HUDEP-2 (cell line): ENCODE measurements around the gene XPO1.
"Not testable (repeated sequence)": the region's sequence is repeated elsewhere in the genome, so short reads cannot be mapped to it uniquely, and the experiment has no call there.

Source experiments
- DNase-seq, 76 experiments: peaks; one replicate each; lab custom pipeline; 2025; ENCODE audit not compliant: unreplicated experiment in 76 of 76; lab: John Stamatoyannopoulos, UW

Gene XPO1

DNA sequence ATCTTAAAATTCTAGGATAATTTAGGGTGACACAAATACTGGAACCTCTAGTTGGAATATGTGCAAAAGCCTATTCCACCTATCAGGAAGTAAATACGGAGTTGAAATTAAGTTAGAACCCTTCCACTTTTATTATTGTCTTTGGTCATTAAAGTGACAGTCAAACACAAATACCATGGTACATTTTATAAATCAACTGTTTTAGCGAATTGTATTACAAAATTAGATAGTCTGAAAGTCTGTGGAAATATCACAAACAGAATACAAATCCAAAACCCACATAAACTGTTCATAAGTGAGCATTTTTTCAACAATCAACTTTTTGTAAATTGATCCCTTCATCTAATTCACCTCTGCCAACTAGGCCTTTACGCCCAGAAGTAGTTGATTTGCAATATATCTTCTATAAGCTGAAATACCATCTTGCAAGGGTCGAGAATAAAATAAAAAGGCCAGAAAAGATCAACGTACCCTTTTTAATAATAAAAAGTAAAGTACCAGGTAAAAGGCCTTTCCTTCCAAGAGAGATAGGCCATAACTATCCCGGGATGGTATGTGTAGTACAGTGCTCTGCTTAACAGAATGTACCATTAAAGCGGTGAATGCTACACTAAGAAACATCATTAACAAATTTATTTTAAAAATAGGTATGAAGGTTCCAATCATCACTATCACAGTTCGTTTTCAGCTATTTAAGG is 68.6 kb downstream of the XPO1 start:
- DNase-seq, result peak in 4 of 76 experiments; percentile 3 to 33 (median 14)

DNA sequence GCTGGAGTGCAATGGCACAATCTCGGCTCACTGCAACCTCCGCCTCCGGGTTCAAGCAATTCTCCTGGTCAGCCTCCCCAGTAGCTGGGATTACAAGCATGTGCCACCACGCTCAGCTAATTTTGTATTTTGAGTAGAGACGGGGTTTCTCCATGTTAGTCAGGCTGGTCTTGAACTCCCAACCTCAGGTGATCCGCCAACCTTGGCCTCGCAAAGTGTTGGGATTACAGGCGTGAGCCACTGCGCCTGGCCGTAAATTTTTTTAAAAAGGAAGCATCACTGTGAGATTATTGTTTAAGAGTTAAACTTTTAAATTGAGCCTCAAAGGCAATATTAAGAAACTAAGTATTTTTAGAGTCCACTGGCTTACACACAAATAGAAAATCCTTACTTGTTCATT is 69.9 kb downstream of the XPO1 start:
- not testable (repeated sequence) for DNase-seq

DNA sequence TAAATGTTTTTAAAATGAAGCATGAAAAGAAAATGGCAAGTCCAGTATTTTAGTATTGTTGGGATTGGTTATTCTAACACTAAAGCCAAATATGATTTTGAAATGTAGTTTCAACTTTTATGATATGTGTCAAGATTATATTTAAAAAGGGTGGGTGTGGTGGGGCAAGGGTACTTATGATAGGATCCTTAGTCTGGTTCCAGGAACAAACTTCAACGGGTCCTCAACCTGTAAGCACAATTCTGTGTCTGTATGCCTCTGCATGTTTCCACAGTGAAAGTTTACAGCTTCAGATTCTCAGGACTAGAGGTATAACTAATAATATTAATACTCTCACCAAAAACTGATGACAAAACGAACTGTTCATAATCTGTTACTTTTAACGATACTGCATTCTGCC is 73.1 kb downstream of the XPO1 start:
- no peak for DNase-seq

DNA sequence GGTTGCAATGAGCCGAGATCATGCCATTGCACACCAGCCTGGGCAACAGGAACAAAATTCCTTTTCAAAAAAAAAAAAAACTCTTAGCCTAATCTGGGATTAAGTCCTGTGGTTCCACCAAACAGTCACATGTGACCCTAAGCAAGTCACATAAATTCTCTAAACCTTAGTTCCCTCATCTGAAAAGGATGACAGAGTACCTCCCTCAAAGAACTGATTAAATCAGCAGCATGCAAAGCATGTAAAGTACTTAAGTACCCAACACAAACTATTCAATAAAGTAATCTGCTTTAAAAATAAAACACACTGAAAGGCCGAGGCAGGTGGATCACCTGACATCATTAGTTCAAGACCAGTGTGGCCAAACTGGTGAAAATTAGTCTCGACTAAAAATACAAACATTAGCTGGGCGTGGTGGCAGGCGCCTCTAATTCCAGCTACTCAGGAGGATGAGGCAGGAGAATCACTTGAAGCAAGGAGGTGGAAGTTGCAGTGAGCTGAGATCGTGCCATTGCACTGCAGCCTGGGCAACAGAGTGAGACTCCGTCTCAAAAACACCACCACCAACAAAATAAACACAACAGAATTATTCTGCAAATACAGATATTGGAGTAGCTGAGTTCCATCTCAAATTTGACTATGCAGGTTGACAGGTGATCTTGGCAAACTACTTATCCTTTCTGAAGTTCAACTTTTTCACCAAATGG is 74.2 kb downstream of the XPO1 start:
- no peak for DNase-seq

DNA sequence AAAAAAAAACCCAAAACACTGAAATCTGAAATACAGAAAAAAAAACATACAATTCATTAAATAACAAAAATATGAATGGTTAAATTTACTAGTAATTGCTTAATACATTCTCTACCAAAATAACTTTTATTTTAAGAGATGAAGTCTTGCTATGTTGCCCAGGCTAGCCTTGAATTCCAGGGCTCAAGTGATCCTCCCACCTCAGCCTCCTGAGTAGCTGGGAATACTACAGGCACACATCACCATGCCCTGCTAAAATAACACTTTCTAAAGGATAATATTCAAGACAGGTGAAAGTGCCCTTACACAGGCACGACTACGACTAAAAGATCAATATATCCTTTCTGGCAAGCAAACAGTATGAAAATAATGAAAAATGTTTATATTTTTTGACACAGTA is 76.8 kb downstream of the XPO1 start:
- DNase-seq, result no peak

DNA sequence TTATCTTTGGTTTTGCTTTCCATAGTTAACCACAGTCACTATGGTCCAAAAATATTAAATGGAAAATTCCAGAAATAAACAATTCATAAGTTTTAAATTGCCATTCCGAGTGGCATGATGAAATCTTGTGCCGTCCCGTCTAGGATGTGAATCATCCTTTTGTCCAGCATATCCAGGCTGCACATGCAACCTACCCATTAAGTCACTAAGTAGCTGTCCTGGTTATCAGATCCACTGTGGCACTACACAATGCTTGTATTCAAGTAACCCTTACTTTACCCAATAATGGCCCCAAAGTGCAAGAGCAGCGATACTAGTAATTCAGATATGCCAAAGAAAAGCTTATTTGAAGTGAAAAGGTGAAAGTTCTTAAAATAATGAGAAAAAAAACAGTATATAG is 78.0 kb downstream of the XPO1 start:
- no peak for DNase-seq

DNA sequence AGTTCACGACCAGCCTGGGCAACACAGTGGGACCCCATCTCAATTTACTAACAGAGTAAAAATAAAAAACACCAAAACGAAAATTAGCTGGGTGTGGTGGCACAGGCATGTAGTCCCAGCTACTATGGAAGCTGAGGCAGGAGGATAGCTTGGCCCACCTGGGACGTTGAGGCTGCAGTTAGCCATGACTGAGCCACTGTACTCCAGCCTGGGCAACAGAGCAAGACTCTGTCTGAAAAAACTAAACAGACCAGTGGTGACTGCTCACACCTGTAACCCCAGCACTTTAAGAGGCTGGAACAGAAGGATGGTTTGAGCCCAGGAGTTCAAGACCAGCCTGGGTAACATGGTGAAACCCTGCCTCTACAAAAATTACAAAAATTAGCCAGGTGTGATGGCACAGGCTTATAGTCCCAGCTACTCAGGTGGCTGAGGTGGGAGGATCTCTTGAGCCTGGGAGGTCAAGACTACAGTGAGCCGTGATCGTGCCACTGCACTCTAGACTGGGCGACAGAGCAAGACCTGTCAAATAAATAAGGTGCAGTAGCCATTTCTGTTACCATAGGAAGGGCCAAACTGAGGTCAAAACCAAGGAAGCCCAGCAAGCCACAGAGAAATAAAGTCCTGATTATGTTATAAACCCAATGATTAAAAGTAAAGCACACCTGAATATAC is 81.3 kb downstream of the XPO1 start:
- no peak for DNase-seq

DNA sequence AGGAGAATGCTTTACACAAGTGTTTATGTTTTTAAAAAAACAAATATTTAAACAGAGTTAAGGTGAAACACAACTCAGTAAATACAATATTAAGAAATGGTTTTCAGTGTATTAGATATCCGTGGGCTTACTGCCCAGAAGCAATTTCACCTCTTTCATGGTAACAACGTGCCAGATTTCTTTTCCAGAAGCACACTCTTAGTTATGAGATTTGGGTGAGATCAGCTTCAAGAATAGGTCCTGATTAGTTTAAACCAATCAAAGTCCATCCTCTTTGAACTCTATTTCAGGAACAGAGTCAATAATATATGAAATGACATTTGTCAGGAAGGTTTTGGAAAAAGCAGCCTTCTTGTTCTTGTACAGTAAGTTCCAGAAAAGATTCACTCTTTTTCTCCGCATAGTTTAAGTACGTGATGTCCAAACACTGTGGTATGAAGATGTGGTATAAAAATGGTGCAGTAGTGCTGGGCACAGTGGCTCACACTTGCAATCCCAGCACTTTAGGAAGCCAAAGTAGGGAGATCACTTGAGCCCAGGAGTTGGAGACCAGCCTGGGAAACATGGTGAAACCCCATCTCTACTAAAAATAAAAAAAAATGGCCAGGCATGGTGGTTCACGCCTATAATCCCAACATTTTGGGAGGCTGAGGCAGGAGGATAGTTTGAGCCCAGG is 81.9 kb downstream of the XPO1 start:
- DNase-seq, result no peak

DNA sequence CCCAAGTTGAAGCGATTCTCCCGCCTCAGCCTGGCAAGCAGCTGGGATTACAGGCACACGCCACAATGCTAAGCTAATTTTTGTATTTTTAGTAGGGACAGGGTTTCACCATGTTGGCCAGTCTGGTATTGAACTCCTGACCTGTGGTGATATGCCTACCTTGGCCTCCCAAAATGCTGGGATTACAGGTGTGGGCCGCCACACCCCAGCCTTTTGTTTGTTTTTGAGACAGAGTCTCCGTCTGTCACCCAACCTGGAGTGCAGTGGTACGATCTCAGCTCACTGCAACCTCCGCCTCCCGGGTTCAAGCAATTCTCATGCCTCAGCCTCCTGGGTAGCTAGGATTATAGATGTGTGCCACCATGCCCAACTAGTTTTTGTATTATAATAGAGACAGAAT is 83.2 kb downstream of the XPO1 start:
- DNase-seq, result not testable (repeated sequence)

DNA sequence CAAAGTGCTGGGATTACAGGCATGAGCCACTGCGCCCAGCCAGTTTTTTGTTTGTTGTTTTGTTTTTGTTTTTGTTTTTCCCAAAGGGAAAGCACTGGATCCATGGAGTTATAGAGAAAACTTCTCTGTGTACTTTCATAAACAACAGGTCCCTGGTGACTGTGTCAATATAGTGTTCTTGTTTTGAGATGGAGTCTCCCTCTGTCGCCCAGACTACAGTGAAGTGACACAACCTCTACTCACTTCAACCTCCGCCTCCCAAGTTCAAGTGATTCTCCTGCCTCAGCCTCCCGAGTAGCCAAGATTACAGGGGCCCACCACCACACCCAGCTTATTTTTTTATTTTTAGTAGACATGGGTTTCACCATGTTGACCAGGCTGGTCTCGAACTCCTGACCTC is 83.8 kb downstream of the XPO1 start:
- no peak for DNase-seq

DNA sequence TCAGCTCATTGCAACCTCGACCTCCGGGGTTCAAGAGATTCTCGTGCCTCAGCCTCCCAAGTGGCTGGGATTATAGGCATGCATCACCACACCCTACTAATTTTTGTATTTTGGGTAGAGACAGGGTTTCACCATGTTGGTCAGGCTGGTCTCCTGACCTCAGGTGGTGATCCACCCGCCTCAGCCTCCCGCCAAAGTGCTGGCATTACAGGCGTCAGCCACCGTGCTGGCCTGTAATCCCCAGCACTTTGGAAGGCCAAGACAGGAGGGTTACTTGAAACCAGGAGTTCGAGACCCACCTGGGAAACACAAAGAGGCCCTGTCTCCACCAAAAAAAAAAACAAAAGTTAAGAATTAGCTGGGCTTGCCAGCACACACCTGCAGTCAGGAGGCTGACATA is 85.8 kb downstream of the XPO1 start:
- no peak for DNase-seq

DNA sequence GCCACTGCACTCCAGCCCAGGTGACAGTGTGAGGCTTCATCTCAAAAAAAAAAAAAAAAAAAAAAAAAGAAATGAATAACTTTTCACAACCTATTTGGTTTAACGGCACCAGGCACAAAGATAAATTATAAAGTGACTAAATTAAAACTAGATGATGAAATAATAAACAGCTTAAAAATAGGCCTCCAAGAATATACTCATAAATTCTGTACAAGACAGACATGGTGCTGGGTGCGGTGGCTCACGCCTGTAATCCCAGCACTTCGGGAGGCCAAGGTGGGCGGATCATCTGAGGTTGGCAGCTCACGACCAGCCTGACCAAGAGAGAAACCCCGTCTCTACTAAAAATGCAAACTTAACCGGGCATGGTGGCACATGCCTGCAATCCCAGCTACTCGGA is 87.0 kb downstream of the XPO1 start:
- DNase-seq, result no peak

DNA sequence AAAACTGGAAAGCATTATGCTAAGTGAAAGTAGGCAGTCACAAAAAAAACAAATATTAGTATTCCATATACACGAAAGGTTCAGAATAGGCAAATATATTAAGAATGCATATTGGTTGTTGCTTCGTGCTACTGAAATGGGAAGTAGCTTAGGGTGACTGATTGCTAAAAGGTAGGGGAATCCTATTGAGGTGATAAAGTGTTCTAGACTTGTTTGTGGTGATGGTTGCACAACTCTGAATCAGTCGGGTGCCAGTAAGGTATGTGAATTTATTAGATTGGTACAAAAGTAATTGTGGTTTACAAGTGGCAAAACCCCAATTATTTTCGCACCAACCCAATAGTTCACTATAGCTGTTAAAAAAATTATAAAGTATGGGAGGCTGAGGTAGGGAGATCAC is 88.0 kb downstream of the XPO1 start:
- DNase-seq, result no peak

DNA sequence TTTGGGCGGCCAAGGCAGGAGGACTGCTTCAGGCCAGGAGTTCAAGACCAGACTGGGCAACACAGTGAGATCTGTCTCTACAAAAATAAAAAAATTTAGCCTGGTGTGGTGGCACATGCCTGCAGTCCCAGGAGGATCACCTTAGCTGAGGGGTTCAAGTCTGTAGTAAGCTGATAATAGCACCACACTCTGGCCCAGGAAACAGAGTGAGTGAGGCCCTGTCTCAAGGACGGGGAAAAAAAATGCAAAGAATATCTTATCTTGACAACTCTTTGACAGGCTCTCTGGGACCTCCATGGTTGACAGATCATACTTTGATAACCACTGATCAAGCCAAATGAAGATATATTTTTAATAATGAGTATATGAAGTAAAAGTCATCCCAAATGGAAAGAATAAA is 89.9 kb downstream of the XPO1 start:
- peak in 31 of 76 experiments; percentile 3 to 59 (median 36) for DNase-seq

DNA sequence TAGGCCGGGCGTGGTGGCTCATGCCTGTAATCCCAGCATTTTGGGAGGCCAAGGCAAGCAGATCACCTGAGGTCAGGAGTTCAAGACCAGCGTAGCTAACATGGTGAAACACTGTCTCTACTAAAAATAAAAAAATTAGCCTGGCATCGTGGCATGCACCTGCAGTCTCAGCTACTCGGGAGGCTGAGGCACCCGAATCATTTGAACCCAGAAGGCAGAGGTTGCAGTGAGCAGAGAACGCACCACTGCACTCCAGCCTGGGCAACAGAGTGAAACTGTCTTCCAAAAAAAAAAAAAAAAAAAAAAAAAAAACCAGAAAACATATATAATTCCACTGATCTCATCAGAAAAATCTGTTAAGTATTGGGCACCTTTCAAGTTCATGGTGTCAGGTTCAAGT is 91.2 kb downstream of the XPO1 start:
- DNase-seq, result not testable (repeated sequence)

DNA sequence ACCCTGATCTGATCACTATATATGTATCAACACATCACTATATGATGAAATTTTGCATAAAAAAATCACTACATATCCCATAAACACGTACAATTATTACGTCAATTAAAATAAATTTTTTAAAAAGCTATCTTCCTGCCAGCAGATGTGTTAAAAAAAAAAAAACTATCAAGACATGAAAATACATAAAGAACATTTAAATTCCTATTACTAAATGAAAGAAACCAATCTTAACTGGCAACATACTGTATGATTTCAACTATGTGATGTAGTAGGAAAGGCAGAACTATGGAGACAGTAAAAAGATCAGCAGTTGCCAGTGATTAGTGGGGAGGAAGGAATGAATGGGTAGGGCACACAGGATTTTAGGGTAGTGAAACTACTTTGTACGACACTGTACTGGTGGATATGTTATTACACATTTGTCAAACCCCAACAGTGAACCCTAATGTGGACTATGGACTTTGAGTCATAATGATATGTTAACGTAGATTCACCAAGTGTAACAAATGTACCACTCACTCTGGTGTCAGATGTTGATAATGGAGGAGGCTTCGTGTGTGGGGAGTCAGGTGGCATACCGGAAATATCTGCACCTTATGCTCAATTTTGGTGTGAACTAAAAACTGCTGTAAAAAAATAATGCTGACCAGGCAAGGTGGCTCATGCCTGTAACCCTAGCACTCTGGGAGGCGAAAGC is 94.7 kb downstream of the XPO1 start:
- DNase-seq, result no peak

DNA sequence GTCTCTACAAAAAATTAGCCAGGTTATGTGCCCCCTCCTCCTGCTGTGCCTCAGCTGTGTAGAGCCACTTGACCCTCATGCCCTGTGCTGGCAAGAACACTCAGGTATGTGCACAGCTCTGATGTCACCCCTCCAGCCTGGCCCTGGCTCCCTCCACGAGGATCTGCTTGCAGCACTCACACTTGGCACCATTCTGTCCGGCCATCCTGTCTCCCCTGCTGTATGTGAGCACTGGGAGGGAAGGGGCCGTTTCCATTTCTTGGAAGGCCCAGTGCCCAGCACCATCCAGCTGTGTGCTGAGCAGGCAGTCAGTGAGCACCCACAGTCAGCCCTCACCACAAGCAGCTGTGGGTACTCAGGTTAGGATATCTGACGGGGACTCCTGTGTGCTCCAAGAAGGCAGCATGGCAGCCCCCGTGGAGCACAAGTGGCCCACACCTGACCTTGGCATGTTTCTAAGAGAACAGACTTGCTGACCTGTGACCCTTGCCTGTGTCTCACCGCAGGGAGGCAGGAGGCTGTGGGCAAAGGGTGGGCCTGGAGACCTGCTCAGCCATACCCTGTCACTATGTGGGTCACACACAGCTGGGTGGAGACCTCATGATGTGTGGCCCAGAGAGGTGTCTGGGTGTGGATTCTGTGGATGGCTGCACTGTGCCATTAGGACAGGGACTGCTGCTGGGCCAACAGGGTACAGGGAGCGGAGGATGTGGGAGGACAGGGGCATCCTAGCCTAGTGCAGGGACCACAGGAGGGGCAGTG is 98.7 kb downstream of the XPO1 start:
- DNase-seq, result no peak

DNA sequence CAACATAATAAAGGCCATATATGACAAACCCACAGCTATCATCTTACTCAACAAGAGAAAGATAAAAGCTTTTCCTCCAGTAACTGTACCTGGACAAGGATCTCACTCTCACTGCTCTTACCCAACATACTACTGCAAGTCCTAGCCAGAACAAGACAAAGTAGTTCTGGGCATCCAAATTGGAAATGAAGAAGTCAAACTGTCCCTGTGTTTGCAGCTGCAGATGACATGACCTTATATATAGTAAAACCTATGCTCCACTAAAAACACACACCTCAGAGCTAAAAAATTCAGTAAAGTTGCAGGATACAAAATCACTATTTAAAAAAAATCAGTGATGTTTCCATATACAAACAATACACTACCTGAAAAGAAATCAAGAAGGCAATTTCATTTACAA is 99.5 kb downstream of the XPO1 start:
- no peak for DNase-seq

DNA sequence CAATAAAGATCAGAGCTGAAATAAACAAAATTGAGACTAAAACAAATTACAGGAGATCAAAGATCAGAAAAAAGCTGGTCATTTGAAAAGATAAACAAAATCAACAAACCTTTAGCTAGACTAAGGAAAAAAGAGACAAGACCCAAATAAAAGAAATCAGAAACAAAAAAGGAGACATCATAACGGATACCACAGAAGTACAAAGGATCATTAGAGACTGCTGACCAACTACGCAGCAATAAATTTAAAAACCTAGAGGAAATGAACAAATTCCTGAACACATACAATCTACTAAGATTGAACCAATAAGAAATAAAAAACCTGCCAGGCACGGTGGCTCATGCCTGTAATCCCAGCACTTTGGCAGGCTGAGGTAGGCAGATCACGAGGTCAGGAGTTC is 101.0 kb downstream of the XPO1 start:
- no peak for DNase-seq

DNA sequence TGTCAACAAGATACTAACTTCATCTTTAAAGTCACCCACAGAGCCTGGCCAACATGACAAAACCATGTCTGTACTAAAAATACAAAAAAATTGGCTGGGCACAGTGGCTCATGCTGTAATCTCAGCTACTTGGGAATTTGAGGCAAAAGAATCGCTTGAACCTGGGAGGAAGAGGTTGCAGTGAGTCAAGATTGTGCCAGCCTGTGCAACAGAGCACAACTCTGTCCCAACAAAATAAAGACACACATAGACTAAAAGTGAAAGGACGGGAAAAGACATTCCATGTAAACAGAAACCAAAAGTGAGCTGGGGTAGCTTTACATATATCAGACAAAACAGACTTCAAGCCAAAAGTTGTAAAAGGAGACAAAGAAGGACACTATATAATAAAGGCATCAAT is 102.1 kb downstream of the XPO1 start:
- no peak for DNase-seq
